GM10266 (cell line): ENCODE results near the gene RFX6.

ENCODE experiments used
- DNase-seq: peaks from one replicate; pipeline ENCODE4 v3.0.0; 2012; ENCODE audit errors: extremely low spot score
- CTCF ChIP-seq: IDR thresholded peaks from 2 replicates; pipeline ENCODE4 v1.5.1; 2012; ENCODE audit warnings: mild to moderate bottlenecking, low read depth; ENCODE audit not compliant: control insufficient read depth, insufficient read depth; ENCODE audit errors: missing control alignments

RFX6 gene

GRCh38 chr6:116949964-116950363 is 72.9 kb downstream of the RFX6 start:
- no peak for DNase-seq

DNA sequence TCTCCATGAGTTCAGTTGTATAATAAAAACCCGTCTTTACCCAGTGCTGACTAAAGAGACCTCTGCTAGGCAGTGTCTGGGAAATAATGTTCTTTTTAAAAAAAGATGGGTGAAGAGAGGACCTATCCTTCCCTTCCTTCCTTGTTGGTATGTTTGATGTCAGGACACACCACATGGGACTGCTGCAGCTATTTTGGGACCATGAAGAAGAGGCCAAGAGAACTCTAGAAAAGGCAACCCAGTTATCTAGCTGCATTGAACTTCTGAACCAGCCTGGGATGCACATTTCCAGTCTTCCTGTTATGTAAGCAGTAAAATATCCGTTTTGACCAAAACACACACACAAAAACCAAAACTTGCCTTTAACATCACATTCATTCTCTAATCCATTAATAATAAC is 77.3 kb downstream of the RFX6 start:
- DNase-seq: no peak
- no peak for TF ChIP-seq CTCF

More at GRCh38 chr6:116949964-116950363, 72.9 kb downstream of the RFX6 start:
- no peak for TF ChIP-seq CTCF

DNA sequence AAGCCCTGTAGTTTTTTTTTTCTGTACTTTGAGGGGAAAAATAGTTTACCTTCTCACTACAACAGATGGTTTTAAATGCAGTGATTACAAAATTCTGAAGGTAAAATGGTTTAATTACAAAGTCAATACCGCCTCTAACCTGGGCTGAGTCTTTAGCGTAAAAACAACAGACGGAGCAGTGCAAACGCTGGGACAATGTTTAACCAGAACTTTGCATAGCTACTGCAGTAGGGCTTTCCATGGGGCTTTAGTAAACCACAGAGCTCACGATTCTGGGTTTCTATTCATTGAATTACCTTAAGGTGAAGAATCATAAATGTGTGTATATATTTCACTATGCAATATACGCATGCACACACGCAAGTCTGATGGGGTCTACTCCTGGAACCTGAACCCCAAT is 77.9 kb downstream of the RFX6 start:
- DNase-seq: no peak
- no peak for TF ChIP-seq CTCF

- no peak for DNase-seq
- TF ChIP-seq CTCF: no peak
Observed at GRCh38 chr6:116955773-116956172, 78.7 kb downstream of the RFX6 start.

- no peak for TF ChIP-seq CTCF
- DNase-seq: no peak
Observed at GRCh38 chr6:116963972-116964371, 86.9 kb downstream of the RFX6 start.

DNA sequence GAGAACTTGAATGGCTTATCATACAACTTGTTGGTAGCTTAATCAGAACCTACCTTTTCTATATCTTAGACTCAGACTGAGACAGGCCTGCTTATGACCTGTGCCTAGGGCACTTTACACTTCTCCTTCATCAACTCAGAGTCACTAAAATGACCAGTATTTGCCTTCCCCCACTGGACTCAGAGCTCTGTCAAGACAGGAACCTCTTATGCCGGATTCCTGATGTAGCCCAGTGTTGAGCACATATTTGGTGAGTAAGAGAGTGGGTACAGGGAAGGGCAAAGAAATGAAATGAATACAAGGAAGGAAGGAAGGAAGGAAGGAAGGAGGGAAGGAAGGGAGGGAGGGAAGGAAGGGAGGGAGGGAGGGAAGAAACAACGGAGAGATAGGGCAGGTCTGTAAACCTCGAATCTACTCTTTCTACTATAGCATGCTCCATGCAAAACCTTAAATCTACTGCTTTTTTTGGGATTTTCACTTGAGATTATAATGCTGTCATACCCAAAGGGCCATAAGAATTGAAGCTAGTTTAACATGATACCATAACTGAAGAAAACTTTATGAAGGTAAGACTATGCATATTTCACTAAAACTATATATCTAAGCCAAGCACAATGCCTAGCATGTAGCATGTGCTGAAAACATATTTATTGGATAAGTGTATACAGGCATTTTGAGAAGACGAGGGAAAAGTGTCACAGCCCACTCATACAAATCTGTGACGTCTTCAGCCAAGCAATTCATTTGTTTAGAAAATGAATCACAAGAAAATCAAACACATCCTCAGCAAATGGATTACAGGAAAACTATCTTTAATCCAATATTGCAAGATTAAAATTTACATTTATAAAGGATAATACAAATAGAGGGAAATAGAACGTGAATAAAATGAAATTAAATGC is 89.9 kb downstream of the RFX6 start:
- DNase-seq: no peak

More for the DNA sequence above, 89.9 kb downstream of the RFX6 start:
- TF ChIP-seq CTCF: no peak
